Measurements from ENCODE around the gene SPTBN1. TPM values are rescaled to one million over a fixed set of nuclear protein-coding genes. Genes with fewer than 3 reads are reported as not detected.
A peak's percentile ranks its signal among the peaks of the same experiment; 100 is the strongest.

The SPTBN1 gene
- total and polyA plus RNA-seq, 2 of the 4 experiments (the other 2 are of a cell fraction) = 49.1 to 241 TPM

- H3K27ac ChIP-seq (ENCODE audit: insufficient read depth, low read length) = no peak overlapping the region
- intact Hi-C loops (cut with micrococcal nuclease) (no loop called here), in situ Hi-C loops (cut with MboI; ENCODE audit: low sequenced_read_pairs) (no loop called here), dilution Hi-C loops (cut with HindIII; ENCODE audit: low sequenced_read_pairs, unreplicated experiment) (no loop called here)
- H4K91ac ChIP-seq (ENCODE audit: insufficient read depth, low read depth, low read length) = no peak overlapping the region
- no peak overlapping the region for H2BK20ac ChIP-seq (ENCODE audit: low read depth, low read length)
- H2AK5ac ChIP-seq (ENCODE audit: low read depth, low read length) = no peak overlapping the region
- no peak overlapping the region for H3K23ac ChIP-seq (ENCODE audit: low read depth, low read length)
- H3K9ac ChIP-seq (ENCODE audit: low read depth, low read length) = no peak overlapping the region
- H2BK5ac ChIP-seq (ENCODE audit: low read depth, low read length, poor library complexity, severe bottlenecking) = no peak overlapping the region
- H3K4me1 ChIP-seq (ENCODE audit: control insufficient read depth, insufficient read depth, low read length) = no peaks in the 10 kb centered on the region
- no peak overlapping the region for H3K4ac ChIP-seq (ENCODE audit: low read depth, low read length)
- 39% methylated on average over 9 of the region's 12 CpGs; no CpG with 5 or more reads in 1 of the 2 experiments for WGBS, 2 experiments (ENCODE audit: extremely low coverage in 2 of 2, insufficient read length in 1 of 2)
- CTCF ChIA-PET = interaction anchor here (0.8 kb wide), 1 partner anchor 40 kb away, joined by 3 read pairs; no protein-coding TSS in a partner anchor
- no peak overlapping the region for H3K4me2 ChIP-seq (ENCODE audit: low read depth, low read length)
- H2AK9ac ChIP-seq (replicated peaks; ENCODE audit: low read depth, low read length, poor library complexity) = no peak overlapping the region
- no peak overlapping the region for H4K8ac ChIP-seq (ENCODE audit: low read depth in 2 of 2, low read length in 2 of 2)
- no peaks in the 10 kb centered on the region for H4K20me1 ChIP-seq (ENCODE audit: insufficient read depth, low read length)
- ATAC-seq (ENCODE audit: low read depth) (no peak), DNase-seq (peak; percentile 54)
- no peak overlapping the region for H2AFZ ChIP-seq (replicated peaks; ENCODE audit: low read length, poor library complexity)
- POLR2A ChIA-PET (ENCODE audit: unreplicated experiment) = no interaction called here
- H3K9me1 ChIP-seq (ENCODE audit: insufficient read depth, low read length) = peaks cover 14% of the 10 kb centered on the region; the same call in 1 of the 2 replicates
- BruUV-seq (replicated peaks) = no TSS peak
- H3K14ac ChIP-seq (replicated peaks; ENCODE audit: low read depth, low read length) = no peak overlapping the region
- no peak for TF ChIP-seq MAZ (IDR thresholded peaks at IDR 0.05; ENCODE audit: borderline replicate concordance, low read depth, low read length)
- TF ChIP-seq CTCF (conservative IDR thresholded peaks at IDR 0.05; ENCODE audit: low read depth, low read length) = no peak
- TF ChIP-seq MXI1 (IDR thresholded peaks at IDR 0.05; ENCODE audit: borderline replicate concordance, low read depth, low read length) = no peak
- no peak for TF ChIP-seq USF2 (IDR thresholded peaks at IDR 0.05; ENCODE audit: low read depth, low read length)
- TF ChIP-seq CHD1 (IDR thresholded peaks at IDR 0.05; ENCODE audit: low read depth, low read length) = no peak
- no peak for TF ChIP-seq RFX5 (IDR thresholded peaks at IDR 0.05; ENCODE audit: low read depth, low read length)
- no peak for TF ChIP-seq CEBPB (IDR thresholded peaks at IDR 0.05; ENCODE audit: low read depth, low read length)
- TF ChIP-seq RAD21 (IDR thresholded peaks at IDR 0.05; ENCODE audit: low read length) = no peak
- TF ChIP-seq POLR2A (IDR thresholded peaks at IDR 0.05; ENCODE audit: low read depth, low read length) = no peak
- no peak for TF ChIP-seq SMC3 (IDR thresholded peaks at IDR 0.05; ENCODE audit: low read depth, low read length)
- TF ChIP-seq NFE2L2 (IDR thresholded peaks at IDR 0.05; ENCODE audit: low read depth, low read length) = no peak
- no peak for TF ChIP-seq FOS (IDR thresholded peaks at IDR 0.05; ENCODE audit: low read depth, low read length)
- no peak for TF ChIP-seq BHLHE40 (IDR thresholded peaks at IDR 0.05; ENCODE audit: low read depth, low read length)
- no peak for TF ChIP-seq ELK1 (IDR thresholded peaks at IDR 0.05; ENCODE audit: borderline replicate concordance, low read depth, low read length)
- no peak for TF ChIP-seq RCOR1 (IDR thresholded peaks at IDR 0.05; ENCODE audit: insufficient replicate concordance, low read length)
- no peak overlapping the region for H4K5ac ChIP-seq (ENCODE audit: low read depth, low read length)
- no peak overlapping the region for H3K18ac ChIP-seq (ENCODE audit: low read depth, low read length)
- no peak overlapping the region for H2BK120ac ChIP-seq (ENCODE audit: low read depth, low read length)
- H3K4me3 ChIP-seq (ENCODE audit: insufficient read depth, low read depth, low read length) = no peak overlapping the region
- peaks cover 13 to 48% of the 10 kb centered on the region in 2 experiments; a peak in 2 of 4 replicates for H3K79me1 ChIP-seq (ENCODE audit: low read depth in 1 of 2, low read length in 2 of 2)
- no peak overlapping the region for H3K56ac ChIP-seq (ENCODE audit: extremely low read depth, insufficient read depth, low read length)
- H3K27me3 ChIP-seq (ENCODE audit: control insufficient read depth, insufficient read depth, low read length) = no peaks in the 10 kb centered on the region
- H3K36me3 ChIP-seq (ENCODE audit: control insufficient read depth, insufficient read depth, low read length) = peaks cover 60% of the 10 kb centered on the region
- H3K9me3 ChIP-seq (ENCODE audit: control insufficient read depth, insufficient read depth, low read length) = no peaks in the 10 kb centered on the region
- H2BK15ac ChIP-seq (ENCODE audit: low read depth, low read length) = no peak overlapping the region
These were observed 168.5 kb downstream of the SPTBN1 start for GRCh38 chr2:54624591-54625071.

Measured in IMR-90 (cell line).